Measurements from ENCODE around the gene CYB5R2.

- TF ChIP-seq, protein P1, sequence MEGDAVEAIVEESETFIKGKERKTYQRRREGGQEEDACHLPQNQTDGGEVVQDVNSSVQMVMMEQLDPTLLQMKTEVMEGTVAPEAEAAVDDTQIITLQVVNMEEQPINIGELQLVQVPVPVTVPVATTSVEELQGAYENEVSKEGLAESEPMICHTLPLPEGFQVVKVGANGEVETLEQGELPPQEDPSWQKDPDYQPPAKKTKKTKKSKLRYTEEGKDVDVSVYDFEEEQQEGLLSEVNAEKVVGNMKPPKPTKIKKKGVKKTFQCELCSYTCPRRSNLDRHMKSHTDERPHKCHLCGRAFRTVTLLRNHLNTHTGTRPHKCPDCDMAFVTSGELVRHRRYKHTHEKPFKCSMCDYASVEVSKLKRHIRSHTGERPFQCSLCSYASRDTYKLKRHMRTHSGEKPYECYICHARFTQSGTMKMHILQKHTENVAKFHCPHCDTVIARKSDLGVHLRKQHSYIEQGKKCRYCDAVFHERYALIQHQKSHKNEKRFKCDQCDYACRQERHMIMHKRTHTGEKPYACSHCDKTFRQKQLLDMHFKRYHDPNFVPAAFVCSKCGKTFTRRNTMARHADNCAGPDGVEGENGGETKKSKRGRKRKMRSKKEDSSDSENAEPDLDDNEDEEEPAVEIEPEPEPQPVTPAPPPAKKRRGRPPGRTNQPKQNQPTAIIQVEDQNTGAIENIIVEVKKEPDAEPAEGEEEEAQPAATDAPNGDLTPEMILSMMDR (optimal IDR thresholded peaks at IDR 0.05 in 1 of 3, IDR thresholded peaks at IDR 0.05 in 1 of 3, conservative IDR thresholded peaks at IDR 0.05 in 1 of 3; ENCODE audit: extremely low read depth in 1 of 3, insufficient read depth in 2 of 3, low read length in 3 of 3) = no peak
- no peak for TF ChIP-seq EZH2 (IDR thresholded peaks at IDR 0.05; ENCODE audit: low read length)
Observed at GRCh38 chr11:7619322-7619721, 54.0 kb downstream of the CYB5R2 start.
